ENCODE measurements around the gene MSANTD7.

Gene MSANTD7

GRCh38 chr10:14884082-14884481, 46.0 kb downstream of the MSANTD7 start:
- DNase-seq, result no peak

Measured in central memory CD4-positive, alpha-beta T cell (primary cell).